Cardiac muscle cell (in vitro differentiated cells and primary cell): ENCODE results near the gene MARCHF3. TPM values are rescaled to one million over a fixed set of nuclear protein-coding genes. Genes with fewer than 3 reads are reported as not detected.
"Not testable (repeated sequence)": the region's sequence is repeated elsewhere in the genome, so short reads cannot be mapped to it uniquely, and the experiment has no call there.

ENCODE experiments used
- DNase-seq, 2 donors: peaks; one replicate each; pipeline versions ENCODE4 v3.0.0 to v3.0.0-alpha.2; 2010 to 2017; ENCODE audit warnings: low read depth in 1 of 2, low spot score in 1 of 2
- H3K27ac ChIP-seq: fragments of 200-600 bp; sonication (generic); 2 replicates; pipeline ENCODE4 v1.5.1; 2016
- H3K27me3 ChIP-seq: fragments of 200-600 bp; sonication (generic); 2 replicates; pipeline ENCODE4 v1.6.0; 2016; ENCODE audit warnings: control low read depth
- H3K36me3 ChIP-seq: fragments of 200-600 bp; sonication (generic); 2 replicates; pipeline ENCODE4 v1.5.1; 2016; ENCODE audit warnings: control low read depth
- H3K4me1 ChIP-seq: fragments of 200-600 bp; sonication (generic); 2 replicates; pipeline ENCODE4 v1.8.1; 2017; ENCODE audit warnings: low read depth, mild to moderate bottlenecking, mixed run types
- H3K4me3 ChIP-seq: fragments of 200-600 bp; sonication (generic); 2 replicates; pipeline ENCODE4 v1.5.1; 2016; ENCODE audit warnings: mild to moderate bottlenecking
- H3K9me3 ChIP-seq: fragments of 200-600 bp; sonication (generic); 2 replicates; pipeline ENCODE4 v1.5.1; 2017; ENCODE audit warnings: low read depth, mild to moderate bottlenecking, control low read depth
- polyA plus RNA-seq: library from polyadenylated mRNA; unstranded; fragments of >200 nt; fragmentation: Nextera tagmentation; extraction: Ambion mirVana; gene quantifications from 2 replicates; pipeline ENCODE4 v1.2.1, GENCODE V29; 2016
- total RNA-seq: library from RNA; depleted of rRNA; stranded (reverse); fragments of >200 nt; gene quantifications from 2 replicates; pipeline ENCODE4 v1.2.3, GENCODE V29; 2016
- TF ChIP-seq, protein P1 (sequence below): IDR thresholded peaks from 2 replicates; pipeline ENCODE4 v1.5.1; 2012; ENCODE audit warnings: low read depth, mild to moderate bottlenecking, low read length

The MARCHF3 gene
- total and polyA plus RNA-seq, 2 experiments from 2014 or later, result 5.2 to 32.3 TPM

DNA sequence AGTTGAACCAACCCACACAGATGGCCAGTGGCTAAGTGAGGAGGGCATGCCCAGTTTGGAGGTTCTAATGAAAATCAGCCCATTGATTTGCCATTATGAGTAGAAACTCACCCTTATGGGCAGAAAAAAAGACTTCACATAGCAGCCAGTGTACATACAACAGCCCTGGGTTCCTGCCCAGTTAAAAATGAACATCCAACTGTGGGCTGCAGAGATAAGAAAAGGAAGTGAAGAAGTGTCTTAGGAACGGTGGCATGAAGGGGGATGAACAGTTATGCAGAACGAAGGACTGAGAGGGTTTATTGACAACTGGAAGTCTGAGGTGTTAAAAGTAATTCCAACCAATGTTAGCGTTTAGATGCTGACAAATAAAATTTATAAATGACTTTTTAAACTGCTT, 118.4 kb downstream of the MARCHF3 start:
- peaks cover 22% of the 10 kb centered on the region for H3K4me1 ChIP-seq
- H3K36me3 ChIP-seq, result no peaks in the 10 kb centered on the region
- no peak overlapping the region for H3K4me3 ChIP-seq
- H3K9me3 ChIP-seq, result no peaks in the 10 kb centered on the region
- H3K27ac ChIP-seq, result no peak overlapping the region
- H3K27me3 ChIP-seq, result no peaks in the 10 kb centered on the region
- no peak for DNase-seq
- TF ChIP-seq, protein P1, sequence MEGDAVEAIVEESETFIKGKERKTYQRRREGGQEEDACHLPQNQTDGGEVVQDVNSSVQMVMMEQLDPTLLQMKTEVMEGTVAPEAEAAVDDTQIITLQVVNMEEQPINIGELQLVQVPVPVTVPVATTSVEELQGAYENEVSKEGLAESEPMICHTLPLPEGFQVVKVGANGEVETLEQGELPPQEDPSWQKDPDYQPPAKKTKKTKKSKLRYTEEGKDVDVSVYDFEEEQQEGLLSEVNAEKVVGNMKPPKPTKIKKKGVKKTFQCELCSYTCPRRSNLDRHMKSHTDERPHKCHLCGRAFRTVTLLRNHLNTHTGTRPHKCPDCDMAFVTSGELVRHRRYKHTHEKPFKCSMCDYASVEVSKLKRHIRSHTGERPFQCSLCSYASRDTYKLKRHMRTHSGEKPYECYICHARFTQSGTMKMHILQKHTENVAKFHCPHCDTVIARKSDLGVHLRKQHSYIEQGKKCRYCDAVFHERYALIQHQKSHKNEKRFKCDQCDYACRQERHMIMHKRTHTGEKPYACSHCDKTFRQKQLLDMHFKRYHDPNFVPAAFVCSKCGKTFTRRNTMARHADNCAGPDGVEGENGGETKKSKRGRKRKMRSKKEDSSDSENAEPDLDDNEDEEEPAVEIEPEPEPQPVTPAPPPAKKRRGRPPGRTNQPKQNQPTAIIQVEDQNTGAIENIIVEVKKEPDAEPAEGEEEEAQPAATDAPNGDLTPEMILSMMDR, result no peak

DNA sequence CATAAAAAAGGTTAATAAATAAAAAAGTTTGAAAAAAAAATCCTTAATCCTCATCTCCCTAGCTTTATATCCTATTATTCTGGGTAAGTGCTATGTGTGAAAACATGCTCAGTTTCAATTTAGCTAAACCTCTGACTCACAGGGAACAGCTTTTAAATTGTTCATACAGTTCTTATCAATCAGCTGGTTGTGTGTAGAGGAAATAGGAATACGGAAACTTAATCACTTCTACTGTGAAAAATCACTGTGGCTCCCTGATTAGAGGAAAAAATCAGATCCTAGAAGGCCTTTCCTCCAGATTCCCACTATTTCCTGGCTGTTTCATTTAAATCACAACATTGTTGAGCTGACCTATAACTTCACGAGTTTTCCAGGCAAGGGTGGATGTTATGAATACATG, 120.5 kb downstream of the MARCHF3 start:
- DNase-seq, result peak in 1 of 2 donors; percentile 39
- no peaks in the 10 kb centered on the region for H3K9me3 ChIP-seq
- no peak overlapping the region for H3K4me3 ChIP-seq

DNA sequence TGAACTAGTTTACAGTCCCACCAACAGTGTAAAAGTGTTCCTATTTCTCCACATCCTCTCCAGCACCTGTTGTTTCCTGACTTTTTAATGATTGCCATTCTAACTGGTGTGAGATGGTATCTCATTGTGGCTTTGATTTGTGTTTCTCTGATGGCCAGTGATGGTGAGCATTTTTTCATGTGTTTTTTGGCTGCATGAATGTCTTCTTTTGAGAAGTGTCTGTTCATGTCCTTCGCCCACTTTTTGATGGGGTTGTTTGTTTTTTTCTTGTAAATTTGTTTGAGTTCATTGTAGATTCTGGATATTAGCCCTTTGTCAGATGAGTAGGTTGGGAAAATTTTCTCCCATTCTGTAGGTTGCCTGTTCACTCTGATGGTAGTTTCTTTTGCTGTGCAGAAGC, 126.0 kb downstream of the MARCHF3 start:
- not testable (repeated sequence) for H3K36me3 ChIP-seq, H3K27ac ChIP-seq, DNase-seq, H3K9me3 ChIP-seq, H3K27me3 ChIP-seq, H3K4me3 ChIP-seq, H3K4me1 ChIP-seq

More for the DNA sequence above, 120.5 kb downstream of the MARCHF3 start:
- no peak overlapping the region for H3K27ac ChIP-seq
- TF ChIP-seq, protein P1, result no peak
- peaks cover 14% of the 10 kb centered on the region for H3K4me1 ChIP-seq
- H3K36me3 ChIP-seq, result no peaks in the 10 kb centered on the region
- no peaks in the 10 kb centered on the region for H3K27me3 ChIP-seq

DNA sequence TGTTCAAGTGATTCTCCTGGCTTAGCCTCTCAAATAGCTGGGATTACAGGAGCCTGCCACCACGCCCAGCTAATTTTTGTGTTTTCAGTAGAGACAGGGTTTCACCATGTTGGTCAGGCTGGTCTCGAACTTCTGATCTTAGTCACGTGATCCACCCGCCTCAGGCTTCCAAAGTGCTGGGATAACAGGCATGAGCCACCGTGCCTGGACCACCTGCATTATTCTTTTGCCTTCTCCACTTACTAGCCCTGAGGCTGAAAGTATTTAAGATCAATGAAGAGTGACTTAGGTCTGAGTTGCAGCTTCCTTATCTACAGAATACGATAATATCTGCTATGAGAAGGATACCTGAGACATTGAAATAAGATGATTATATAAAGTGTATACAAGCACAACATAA, 129.6 kb downstream of the MARCHF3 start:
- H3K4me1 ChIP-seq, result no peaks in the 10 kb centered on the region
- TF ChIP-seq, protein P1, result no peak

GRCh38 chr5:126899476-126899875, 130.9 kb downstream of the MARCHF3 start:
- no peak for DNase-seq
- TF ChIP-seq, protein P1, result no peak
- no peaks in the 10 kb centered on the region for H3K27me3 ChIP-seq
- H3K36me3 ChIP-seq, result no peaks in the 10 kb centered on the region
- H3K27ac ChIP-seq, result no peak overlapping the region
- H3K9me3 ChIP-seq, result no peaks in the 10 kb centered on the region
- no peaks in the 10 kb centered on the region for H3K4me1 ChIP-seq
- H3K4me3 ChIP-seq, result no peak overlapping the region

More for the DNA sequence above, 129.6 kb downstream of the MARCHF3 start:
- H3K36me3 ChIP-seq, result no peaks in the 10 kb centered on the region
- no peak for DNase-seq
- H3K27ac ChIP-seq, result no peak overlapping the region
- no peak overlapping the region for H3K4me3 ChIP-seq
- no peaks in the 10 kb centered on the region for H3K27me3 ChIP-seq
- no peaks in the 10 kb centered on the region for H3K9me3 ChIP-seq

DNA sequence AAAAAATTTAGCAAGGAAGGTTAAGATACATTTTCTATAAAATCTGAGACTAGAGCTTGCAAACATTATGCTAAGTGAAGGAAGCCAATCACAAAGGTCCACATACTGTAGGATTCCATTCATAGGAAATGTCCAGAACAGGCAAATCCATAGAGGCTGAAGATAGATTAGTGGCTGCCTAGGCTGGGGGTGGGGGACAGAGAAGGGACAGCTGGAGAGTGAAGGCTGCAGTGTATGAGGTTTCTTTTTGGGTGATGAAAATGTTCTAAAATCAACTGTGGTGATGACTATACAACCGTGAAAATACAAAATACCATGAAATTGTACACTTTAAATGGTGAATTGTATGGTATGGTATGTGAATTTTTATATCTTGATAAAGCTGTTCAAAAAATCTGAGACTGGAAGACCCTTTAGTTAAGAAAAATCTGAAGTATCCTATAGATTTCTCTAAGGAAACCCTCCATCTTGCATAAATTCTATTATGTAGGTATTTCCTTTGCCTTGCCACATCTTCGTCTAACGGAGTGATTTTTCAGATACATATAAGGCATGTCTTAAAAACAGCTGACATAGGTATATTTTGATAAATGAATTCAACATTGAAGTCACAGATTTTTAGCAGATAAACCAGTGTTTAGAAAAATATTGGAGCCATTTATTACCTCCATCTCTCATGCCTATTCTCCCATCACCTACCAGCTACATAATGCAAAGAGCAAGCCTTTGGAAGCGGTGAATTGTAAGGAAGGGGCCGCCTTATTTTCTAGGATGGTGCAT, 132.3 kb downstream of the MARCHF3 start:
- DNase-seq, result no peak
- Histone ChIP-seq H3K27me3 (no peaks in the 10 kb centered on the region), H3K4me1 (no peaks in the 10 kb centered on the region), H3K27ac (no peak overlapping the region), H3K36me3 (no peaks in the 10 kb centered on the region), H3K9me3 (no peaks in the 10 kb centered on the region), H3K4me3 (no peak overlapping the region)
- TF ChIP-seq, protein P1, result no peak
